ENCODE data around the gene PSMC4. TPM values are rescaled to one million over a fixed set of nuclear protein-coding genes. Genes with fewer than 3 reads are reported as not detected.

The PSMC4 gene
- total RNA-seq, 1 experiment from 2014 or later = 111 TPM

GRCh38 chr19:39987167-39987566, 16.2 kb downstream of the PSMC4 start:
- Histone ChIP-seq H4K8ac (replicated peaks; ENCODE audit: insufficient read length, low read depth, low read length) (no peak overlapping the region), H3K9ac (ENCODE audit: extremely low read depth, insufficient read length, low read length) (no peak overlapping the region), H4K91ac (ENCODE audit: insufficient read length, low read depth, low read length) (no peak overlapping the region), H2AFZ (ENCODE audit: low read length) (no peak overlapping the region), H3T11ph (ENCODE audit: low read length) (no peak overlapping the region), H3K18ac (ENCODE audit: insufficient read length, low read depth, low read length) (no peak overlapping the region), H2AK5ac (ENCODE audit: insufficient read length, low read length) (no peak overlapping the region), H2BK120ac (ENCODE audit: low read depth, low read length, poor library complexity, severe bottlenecking) (no peak overlapping the region), H3K79me1 (ENCODE audit: insufficient read depth, low read depth, low read length, poor library complexity, severe bottlenecking) (peaks cover 3% of the 10 kb centered on the region), H3K4ac (ENCODE audit: low read depth, low read length) (no peak overlapping the region), H3K4me1 (ENCODE audit: insufficient read depth, low read length) (no peaks in the 10 kb centered on the region), H2BK15ac (ENCODE audit: low read depth, low read length) (no peak overlapping the region), H2BK5ac (ENCODE audit: insufficient read length, low read length) (no peak overlapping the region), H3K14ac (ENCODE audit: insufficient read depth, low read length) (no peak overlapping the region), H3K9me3 (ENCODE audit: control insufficient read depth, low read depth, low read length) (no peaks in the 10 kb centered on the region), H3K4me2 (ENCODE audit: insufficient read depth, insufficient read length, low read length) (no peak overlapping the region), H2BK20ac (ENCODE audit: low read depth, low read length, poor library complexity, severe bottlenecking) (no peak overlapping the region), H4K20me1 (ENCODE audit: control insufficient read depth, insufficient read depth, insufficient read length) (no peaks in the 10 kb centered on the region), H3K56ac (ENCODE audit: insufficient read length, low read depth, low read length) (no peak overlapping the region), H3K23me2 (ENCODE audit: insufficient read length, low read depth, low read length, poor library complexity, severe bottlenecking) (no peaks in the 10 kb centered on the region), H3K23ac (ENCODE audit: insufficient read length, low read depth, low read length) (no peak overlapping the region), H2BK12ac (ENCODE audit: insufficient read length, low read depth, low read length) (no peak overlapping the region), H3K27ac (ENCODE audit: insufficient read length, low read depth, low read length) (no peak overlapping the region), H3K27me3 (ENCODE audit: insufficient read depth, low read length) (no peaks in the 10 kb centered on the region), H4K5ac (ENCODE audit: insufficient read length, low read depth, low read length) (no peak overlapping the region), H3K79me2 (ENCODE audit: insufficient read depth, low read length) (peaks cover 2% of the 10 kb centered on the region; the same call in 1 of the 2 replicates)
- TF ChIP-seq CTCF (conservative IDR thresholded peaks at IDR 0.05) = no peak
- Mint-ChIP-seq H3K4me3 (no peak overlapping the region), H3K36me3 (ENCODE audit: insufficient read depth in 1 of 3, low read depth in 3 of 3) (peaks cover 22 to 34% (median 33%) of the 10 kb centered on the region in 3 experiments), H3K27ac (no peak overlapping the region), H3K4me1 (no peaks in the 10 kb centered on the region), H3K27me3 (ENCODE audit: low read depth) (no peaks in the 10 kb centered on the region), H3K9me3 (peaks cover 34 to 45% of the 10 kb centered on the region in 2 experiments)
- DNase-seq = no peak
